ENCODE data around the gene SRRM2. TPM values are rescaled to one million over a fixed set of nuclear protein-coding genes. Genes with fewer than 3 reads are reported as not detected.
A peak's percentile ranks its signal among the peaks of the same experiment; 100 is the strongest.

The SRRM2 gene
- polyA plus RNA-seq, 1 experiment: 80.5 TPM

- H3K27me3 ChIP-seq (ENCODE audit: control insufficient read depth, insufficient read depth, low read length): no peaks in the 10 kb centered on the region
- ChIA-PET CTCF (interaction anchor here (0.8 to 1.3 kb wide), 2 partner anchors 115 to 174 kb away, joined by 3 to 4 read pairs; no protein-coding TSS in a partner anchor), POLR2A (interaction anchor here (0.7 to 1.9 kb wide), 8 partner anchors 12 to 153 kb away, joined by 3 to 17 read pairs (median 5); partner anchors contain the start of gene ELOB)
- H3K27ac ChIP-seq (ENCODE audit: low read depth, low read length): peak overlapping the region; percentile 99
- TF ChIP-seq CTCF (IDR thresholded peaks at IDR 0.05; ENCODE audit: low read depth, low read length): no peak
- H3K4me3 ChIP-seq (ENCODE audit: low read depth, low read length): peak overlapping the region; percentile 91
- DNase-seq (ENCODE audit: low read depth, low spot score): peak; percentile 41
- peaks cover 14% of the 10 kb centered on the region for H3K9me3 ChIP-seq (ENCODE audit: control insufficient read depth, insufficient read depth, low read length)
These were observed 653 bp downstream of the SRRM2 start for GRCh38 chr16:2752850-2753732.

- Histone ChIP-seq H3K27ac (ENCODE audit: low read depth, low read length) (peak overlapping the region; percentile 82), H3K27me3 (ENCODE audit: control insufficient read depth, insufficient read depth, low read length) (no peaks in the 10 kb centered on the region), H3K4me3 (ENCODE audit: low read depth, low read length) (peak overlapping the region; percentile 91), H3K9me3 (ENCODE audit: control insufficient read depth, insufficient read depth, low read length) (peaks cover 14% of the 10 kb centered on the region)
- 0 out of 2 replicates have a peak, but pooled peaks have one; percentile 3 for TF ChIP-seq CTCF (IDR thresholded peaks at IDR 0.05; ENCODE audit: low read depth, low read length)
- CTCF ChIA-PET: interaction anchor here (0.8 to 1.3 kb wide), 2 partner anchors 115 to 174 kb away, joined by 3 to 4 read pairs; no protein-coding TSS in a partner anchor
- POLR2A ChIA-PET: interaction anchor here (0.9 to 1.9 kb wide), 3 partner anchors 22 to 152 kb away, joined by 3 to 17 read pairs (median 5); partner anchors contain the start of gene ELOB
- DNase-seq (ENCODE audit: low read depth, low spot score): no peak
These were observed 1.2 kb downstream of the SRRM2 start for GRCh38 chr16:2753733-2754020.

- ChIA-PET POLR2A (no interaction called here), CTCF (no interaction called here)
- TF ChIP-seq CTCF (IDR thresholded peaks at IDR 0.05; ENCODE audit: low read depth, low read length): no peak
- H3K27ac ChIP-seq (ENCODE audit: low read depth, low read length): no peak overlapping the region
- peaks cover 14% of the 10 kb centered on the region for H3K9me3 ChIP-seq (ENCODE audit: control insufficient read depth, insufficient read depth, low read length)
- H3K4me3 ChIP-seq (ENCODE audit: low read depth, low read length): peak overlapping the region; percentile 91
- H3K27me3 ChIP-seq (ENCODE audit: control insufficient read depth, insufficient read depth, low read length): no peaks in the 10 kb centered on the region
- DNase-seq (ENCODE audit: low read depth, low spot score): no peak
These were observed 2.7 kb downstream of the SRRM2 start for GRCh38 chr16:2755158-2755557.

GRCh38 chr16:2756288-2757015 is 4.0 kb downstream of the SRRM2 start:
- ChIA-PET POLR2A (no interaction called here), CTCF (interaction anchor here (1.1 kb wide), 1 partner anchor 112 kb away, joined by 4 read pairs; no protein-coding TSS in a partner anchor)
- no peak overlapping the region for H3K4me3 ChIP-seq (ENCODE audit: low read depth, low read length)
- H3K9me3 ChIP-seq (ENCODE audit: control insufficient read depth, insufficient read depth, low read length): peaks cover 14% of the 10 kb centered on the region
- DNase-seq (ENCODE audit: low read depth, low spot score): no peak
- TF ChIP-seq CTCF (IDR thresholded peaks at IDR 0.05; ENCODE audit: low read depth, low read length): no peak
- H3K27me3 ChIP-seq (ENCODE audit: control insufficient read depth, insufficient read depth, low read length): no peaks in the 10 kb centered on the region
- no peak overlapping the region for H3K27ac ChIP-seq (ENCODE audit: low read depth, low read length)

Data from AG04450 (cell line).